ENCODE measurements around the gene MAML3.

The MAML3 gene

GRCh38 chr4:140085062-140085622 lies 68.8 kb downstream of the MAML3 start:
- no peak for TF ChIP-seq TARDBP (IDR thresholded peaks at IDR 0.05)
- TF ChIP-seq NFRKB (IDR thresholded peaks at IDR 0.05) = no peak
- TF ChIP-seq FOXA1 (IDR thresholded peaks at IDR 0.05) = no peak
- DNase-seq (ENCODE audit: extremely low spot score) = no peak
- CTCF ChIA-PET = no interaction called here
- POLR2A ChIA-PET = interaction anchor here (1.2 to 1.4 kb wide), 2 partner anchors 10 to 66 kb away, joined by 7 read pairs; no protein-coding TSS in a partner anchor

DNA sequence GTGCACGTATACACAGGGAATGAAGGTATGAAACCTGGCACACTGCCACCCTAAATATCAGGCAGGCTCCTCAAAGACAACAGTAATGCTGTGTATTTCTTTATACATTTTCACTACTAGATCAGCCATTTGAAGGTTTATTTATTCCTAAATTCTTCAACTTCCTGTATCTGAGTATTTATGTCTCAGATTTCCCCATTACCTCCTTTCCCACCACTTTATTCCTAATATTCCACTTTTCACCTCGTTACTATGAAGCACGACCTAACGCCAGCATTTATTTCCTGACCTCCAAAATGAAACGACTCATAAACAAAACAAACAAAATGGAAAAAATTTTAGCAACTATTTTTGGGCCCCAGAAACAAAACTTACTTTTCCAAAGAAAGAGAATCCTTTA lies 69.6 kb downstream of the MAML3 start:
- ChIA-PET CTCF (no interaction called here), POLR2A (interaction anchor here (1.4 kb wide), 1 partner anchor 66 kb away, joined by 7 read pairs; no protein-coding TSS in a partner anchor)
- no peak for DNase-seq (ENCODE audit: extremely low spot score)

GRCh38 chr4:140082391-140082755 lies 71.6 kb downstream of the MAML3 start:
- DNase-seq (ENCODE audit: extremely low spot score) = no peak
- ChIA-PET POLR2A (interaction anchor here (0.9 to 1.7 kb wide), 2 partner anchors 13 to 68 kb away, joined by 4 to 5 read pairs; no protein-coding TSS in a partner anchor), CTCF (no interaction called here)
- TF ChIP-seq PKNOX1 (IDR thresholded peaks at IDR 0.05) = no peak
- no peak for TF ChIP-seq CTBP1 (IDR thresholded peaks at IDR 0.05; ENCODE audit: borderline replicate concordance)
- TF ChIP-seq TARDBP (IDR thresholded peaks at IDR 0.05) = no peak
- TF ChIP-seq ARNT (IDR thresholded peaks at IDR 0.05) = no peak
- no peak for TF ChIP-seq FOXA1 (IDR thresholded peaks at IDR 0.05)
- TF ChIP-seq ZNF384 (IDR thresholded peaks at IDR 0.05) = no peak
- TF ChIP-seq HDGF (IDR thresholded peaks at IDR 0.05; ENCODE audit: borderline replicate concordance) = no peak
- no peak for TF ChIP-seq BHLHE40 (IDR thresholded peaks at IDR 0.05; ENCODE audit: borderline replicate concordance)
- TF ChIP-seq L3MBTL2 (conservative IDR thresholded peaks at IDR 0.05) = no peak
- no peak for TF ChIP-seq NFRKB (IDR thresholded peaks at IDR 0.05)

More for the DNA sequence above, 69.6 kb downstream of the MAML3 start:
- TF ChIP-seq L3MBTL2 (conservative IDR thresholded peaks at IDR 0.05) = no peak
- no peak for TF ChIP-seq ZNF384 (IDR thresholded peaks at IDR 0.05)
- no peak for TF ChIP-seq NFRKB (IDR thresholded peaks at IDR 0.05)
- TF ChIP-seq PKNOX1 (IDR thresholded peaks at IDR 0.05) = no peak
- TF ChIP-seq ELF4 (IDR thresholded peaks at IDR 0.05) = no peak
- no peak for TF ChIP-seq SUZ12 (IDR thresholded peaks at IDR 0.05)
- TF ChIP-seq ARNT (IDR thresholded peaks at IDR 0.05) = no peak
- TF ChIP-seq FOXM1 (IDR thresholded peaks at IDR 0.05; ENCODE audit: borderline replicate concordance) = no peak
- no peak for TF ChIP-seq LEF1 (IDR thresholded peaks at IDR 0.05; ENCODE audit: borderline replicate concordance)
- no peak for TF ChIP-seq FOXK2 (IDR thresholded peaks at IDR 0.05)
- TF ChIP-seq SP1 (IDR thresholded peaks at IDR 0.05) = no peak

GRCh38 chr4:140081641-140082390 lies 72.2 kb downstream of the MAML3 start:
- POLR2A ChIA-PET = interaction anchor here (0.8 to 1.7 kb wide), 2 partner anchors 14 to 68 kb away, joined by 3 to 4 read pairs; no protein-coding TSS in a partner anchor
- no peak for DNase-seq (ENCODE audit: extremely low spot score)
- CTCF ChIA-PET = no interaction called here
- no peak for TF ChIP-seq BHLHE40 (IDR thresholded peaks at IDR 0.05; ENCODE audit: borderline replicate concordance)
- TF ChIP-seq FOXM1 (IDR thresholded peaks at IDR 0.05; ENCODE audit: borderline replicate concordance) = no peak
- no peak for TF ChIP-seq TARDBP (IDR thresholded peaks at IDR 0.05)
- no peak for TF ChIP-seq SUZ12 (IDR thresholded peaks at IDR 0.05)
- no peak for TF ChIP-seq HDGF (IDR thresholded peaks at IDR 0.05; ENCODE audit: borderline replicate concordance)
- no peak for TF ChIP-seq FOXA1 (IDR thresholded peaks at IDR 0.05)
- TF ChIP-seq ARNT (IDR thresholded peaks at IDR 0.05) = no peak
- TF ChIP-seq L3MBTL2 (conservative IDR thresholded peaks at IDR 0.05) = no peak
- TF ChIP-seq ZNF384 (IDR thresholded peaks at IDR 0.05) = no peak
- no peak for TF ChIP-seq PKNOX1 (IDR thresholded peaks at IDR 0.05)
- TF ChIP-seq FOXK2 (IDR thresholded peaks at IDR 0.05) = no peak
- TF ChIP-seq SP1 (IDR thresholded peaks at IDR 0.05) = no peak
- TF ChIP-seq NFRKB (IDR thresholded peaks at IDR 0.05) = no peak

DNA sequence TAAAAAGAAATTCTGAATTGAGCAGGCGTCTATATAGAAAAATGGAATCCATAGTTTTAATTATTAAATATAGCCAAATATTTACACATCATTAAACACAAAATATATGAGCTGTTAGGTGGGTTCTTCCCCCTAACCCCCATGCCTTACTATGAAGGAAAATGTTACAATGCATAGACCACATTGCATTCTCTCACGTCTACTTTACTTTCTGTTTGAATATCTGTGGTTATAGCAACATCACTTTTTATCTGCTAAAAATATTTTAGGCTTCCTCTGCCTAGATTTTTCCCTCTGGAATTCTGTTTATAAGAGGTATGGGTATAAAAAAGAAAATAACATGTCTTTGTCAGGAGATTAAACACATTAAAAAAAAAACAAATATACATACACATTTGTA lies 73.1 kb downstream of the MAML3 start:
- ChIA-PET CTCF (interaction anchor here (0.5 kb wide), 1 partner anchor 14 kb away, joined by 4 read pairs; no protein-coding TSS in a partner anchor), POLR2A (no interaction called here)
- no peak for DNase-seq (ENCODE audit: extremely low spot score)
- TF ChIP-seq ELF4 (IDR thresholded peaks at IDR 0.05) (no peak), FOXK2 (IDR thresholded peaks at IDR 0.05) (no peak), ZNF384 (IDR thresholded peaks at IDR 0.05) (no peak), SUZ12 (IDR thresholded peaks at IDR 0.05) (no peak), NFRKB (IDR thresholded peaks at IDR 0.05) (no peak), CTBP1 (IDR thresholded peaks at IDR 0.05; ENCODE audit: borderline replicate concordance) (no peak), TARDBP (IDR thresholded peaks at IDR 0.05) (no peak), L3MBTL2 (conservative IDR thresholded peaks at IDR 0.05) (no peak), SP1 (IDR thresholded peaks at IDR 0.05) (no peak)

DNA sequence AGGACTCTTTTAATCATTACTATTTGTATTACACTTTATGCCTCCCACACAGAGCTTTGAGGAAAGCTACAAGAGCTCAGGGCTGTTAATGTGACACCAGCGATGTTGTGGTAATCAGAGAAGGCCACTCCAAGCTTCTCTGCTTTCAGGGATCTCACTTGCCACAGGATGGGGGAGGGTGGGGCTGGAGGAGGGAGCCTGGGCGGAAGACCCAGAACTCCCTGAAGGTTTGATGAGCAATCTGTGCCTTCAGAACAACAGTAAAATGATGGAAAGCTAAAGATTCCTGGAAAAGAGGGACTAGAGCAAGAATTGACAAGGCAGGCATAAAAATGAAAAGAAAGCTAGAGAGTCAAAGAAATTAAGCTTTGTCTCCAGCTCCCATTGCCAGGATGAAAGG lies 75.6 kb downstream of the MAML3 start:
- DNase-seq (ENCODE audit: extremely low spot score) = peak; percentile 55
- no peak for TF ChIP-seq ELF4 (IDR thresholded peaks at IDR 0.05)
- no peak for TF ChIP-seq SUZ12 (IDR thresholded peaks at IDR 0.05)
- no peak for TF ChIP-seq SP1 (IDR thresholded peaks at IDR 0.05)
- TF ChIP-seq ZNF384 (IDR thresholded peaks at IDR 0.05) = no peak
- no peak for TF ChIP-seq HDGF (IDR thresholded peaks at IDR 0.05; ENCODE audit: borderline replicate concordance)
- no peak for TF ChIP-seq NFRKB (IDR thresholded peaks at IDR 0.05)
- no peak for TF ChIP-seq CTBP1 (IDR thresholded peaks at IDR 0.05; ENCODE audit: borderline replicate concordance)
- no peak for TF ChIP-seq TARDBP (IDR thresholded peaks at IDR 0.05)
- TF ChIP-seq PKNOX1 (IDR thresholded peaks at IDR 0.05) = no peak
- no peak for TF ChIP-seq ARNT (IDR thresholded peaks at IDR 0.05)
- no peak for TF ChIP-seq FOXA1 (IDR thresholded peaks at IDR 0.05)
- no peak for TF ChIP-seq L3MBTL2 (conservative IDR thresholded peaks at IDR 0.05)
- CTCF ChIA-PET = interaction anchor here (0.8 to 1.4 kb wide), 4 partner anchors 18 to 28 kb away, joined by 3 to 5 read pairs (median 4); no protein-coding TSS in a partner anchor
- POLR2A ChIA-PET = interaction anchor here (0.5 to 1.6 kb wide), 11 partner anchors 8 to 678 kb away, joined by 3 to 9 read pairs (median 4); partner anchors contain the start of genes MAML3 and TBC1D9
